IMR-90 (cell line): ENCODE data around the gene ATP5F1D.

Experiments used
- CEBPB ChIP-seq: IDR thresholded peaks from 2 replicates; pipeline ENCODE4 v1.6.1; 2012; ENCODE audit warnings: low read depth, low read length, improper control_type of control experiment
- FOS ChIP-seq: fragments of 150-350 bp; IDR thresholded peaks from 2 replicates; pipeline ENCODE4 v1.6.1; 2016; ENCODE audit warnings: low read depth, low read length
- MAZ ChIP-seq: IDR thresholded peaks from 2 replicates; pipeline ENCODE4 v1.6.1; 2012; ENCODE audit warnings: low read depth, mild to moderate bottlenecking, low read length, improper control_type of control experiment, moderate library complexity, borderline replicate concordance
- MXI1 ChIP-seq: IDR thresholded peaks from 2 replicates; pipeline ENCODE4 v1.6.1; 2012; ENCODE audit warnings: low read depth, mild to moderate bottlenecking, low read length, moderate library complexity, borderline replicate concordance
- POLR2A ChIP-seq: IDR thresholded peaks from 2 replicates; pipeline ENCODE4 v1.6.1; 2012; ENCODE audit warnings: mild to moderate bottlenecking, low read depth, low read length
- RAD21 ChIP-seq: IDR thresholded peaks from 2 replicates; pipeline ENCODE4 v1.6.1; 2012; ENCODE audit warnings: low read length, improper control_type of control experiment
- RFX5 ChIP-seq: IDR thresholded peaks from 2 replicates; pipeline ENCODE4 v1.8.0; 2012; ENCODE audit warnings: low read depth, mild to moderate bottlenecking, low read length, moderate library complexity
- TF ChIP-seq, protein P1 (sequence below): conservative IDR thresholded peaks from 2 replicates; pipeline ENCODE4 v1.5.1; 2012; ENCODE audit warnings: mild to moderate bottlenecking, low read depth, low read length, improper control_type of control experiment

DNA sequence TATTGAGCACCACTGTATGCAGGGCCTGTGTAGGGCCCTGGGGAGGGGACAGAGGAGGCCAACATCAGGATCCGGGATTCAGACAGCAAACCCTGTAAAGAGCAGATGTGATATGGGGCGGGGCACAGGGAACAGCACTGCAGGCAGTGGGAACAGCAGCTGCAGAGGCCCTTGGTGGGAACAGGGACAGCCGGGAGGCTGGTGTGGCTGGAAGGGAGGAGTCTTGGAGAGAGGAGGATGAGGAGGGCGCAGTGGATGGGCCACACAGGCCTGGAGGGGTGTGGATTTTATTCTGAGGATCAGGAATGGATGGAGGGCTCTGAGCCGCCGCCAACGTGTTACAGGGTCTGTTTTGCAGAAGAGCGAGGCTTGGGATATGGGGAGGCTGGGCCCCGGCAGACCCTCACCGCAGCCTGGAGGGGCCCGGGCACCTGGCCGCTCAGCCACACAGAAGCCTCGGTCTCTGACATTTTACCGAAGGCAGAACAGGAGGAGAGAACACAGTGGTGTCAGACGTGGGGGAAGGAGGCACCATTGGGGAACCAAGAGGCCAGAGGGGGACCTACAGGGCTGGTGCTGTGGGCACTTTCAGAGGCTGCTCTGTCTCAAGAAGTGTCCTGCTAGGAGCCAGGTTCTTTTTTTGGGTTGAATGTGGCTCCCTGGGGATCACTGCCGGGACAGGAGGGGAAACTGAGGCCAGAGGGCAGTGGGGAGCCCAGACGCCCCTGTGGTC lies 51.0 kb downstream of the ATP5F1D start:
- TF ChIP-seq, protein P1, sequence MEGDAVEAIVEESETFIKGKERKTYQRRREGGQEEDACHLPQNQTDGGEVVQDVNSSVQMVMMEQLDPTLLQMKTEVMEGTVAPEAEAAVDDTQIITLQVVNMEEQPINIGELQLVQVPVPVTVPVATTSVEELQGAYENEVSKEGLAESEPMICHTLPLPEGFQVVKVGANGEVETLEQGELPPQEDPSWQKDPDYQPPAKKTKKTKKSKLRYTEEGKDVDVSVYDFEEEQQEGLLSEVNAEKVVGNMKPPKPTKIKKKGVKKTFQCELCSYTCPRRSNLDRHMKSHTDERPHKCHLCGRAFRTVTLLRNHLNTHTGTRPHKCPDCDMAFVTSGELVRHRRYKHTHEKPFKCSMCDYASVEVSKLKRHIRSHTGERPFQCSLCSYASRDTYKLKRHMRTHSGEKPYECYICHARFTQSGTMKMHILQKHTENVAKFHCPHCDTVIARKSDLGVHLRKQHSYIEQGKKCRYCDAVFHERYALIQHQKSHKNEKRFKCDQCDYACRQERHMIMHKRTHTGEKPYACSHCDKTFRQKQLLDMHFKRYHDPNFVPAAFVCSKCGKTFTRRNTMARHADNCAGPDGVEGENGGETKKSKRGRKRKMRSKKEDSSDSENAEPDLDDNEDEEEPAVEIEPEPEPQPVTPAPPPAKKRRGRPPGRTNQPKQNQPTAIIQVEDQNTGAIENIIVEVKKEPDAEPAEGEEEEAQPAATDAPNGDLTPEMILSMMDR = no peak
- TF ChIP-seq RAD21 = no peak
- TF ChIP-seq FOS = no peak
- TF ChIP-seq POLR2A = no peak
- TF ChIP-seq MAZ = no peak
- TF ChIP-seq MXI1 = no peak
- TF ChIP-seq RFX5 = no peak
- no peak for TF ChIP-seq CEBPB
